GM12891 (cell line): ENCODE measurements around the gene REPIN1.

Experiments
- POLR2A ChIP-seq: IDR thresholded peaks from 2 replicates; pipeline ENCODE4 v1.6.1; 2011; ENCODE audit warnings: low read depth, low read length, control low read depth
- POLR2AphosphoS5 ChIP-seq: IDR thresholded peaks from 2 replicates; pipeline ENCODE4 v1.6.1; 2011; ENCODE audit warnings: low read depth, low read length, control low read depth

DNA sequence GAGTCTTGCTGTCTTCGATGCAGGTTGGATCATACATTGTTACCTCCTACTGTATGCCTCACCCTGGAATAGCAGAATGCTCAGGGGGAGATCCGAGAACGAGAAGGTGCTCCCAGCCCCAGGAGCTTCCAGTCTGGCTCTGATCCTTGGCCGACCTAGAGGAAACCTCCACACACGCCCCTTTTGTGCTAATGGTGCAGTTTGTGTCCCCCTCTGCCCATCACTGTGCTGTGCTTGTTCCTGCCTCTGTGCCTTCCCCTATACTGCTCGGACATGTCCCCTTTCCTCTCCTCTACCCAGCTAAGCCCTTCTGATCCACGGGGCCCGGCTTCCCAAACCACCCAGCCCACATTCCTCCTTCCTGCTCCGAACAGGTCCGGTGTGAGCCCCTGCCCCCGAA lies 43.0 kb downstream of the REPIN1 start:
- TF ChIP-seq POLR2A (no peak), POLR2AphosphoS5 (no peak)
